H1 (cell line): ENCODE measurements around the gene BCL2. TPM values are rescaled to one million over a fixed set of nuclear protein-coding genes. Genes with fewer than 3 reads are reported as not detected.

ENCODE experiments used
- CTCF ChIA-PET: fragments of 300-600 bp; sonication (Branson Sonifier 250); formaldehyde crosslinking; loops from one replicate; lab custom pipeline; 2021; ENCODE audit not compliant: partially characterized antibody; lab: Charles Lee
- POLR2A ChIA-PET: fragments of 300-600 bp; sonication (Branson Sonifier 250); formaldehyde crosslinking; loops from one replicate; lab custom pipeline; 2021; ENCODE audit warnings: inconsistent platforms; ENCODE audit not compliant: partially characterized antibody; lab: Charles Lee
- DNase-seq, 2 experiments: peaks; one replicate each; pipeline versions ENCODE4 v3.0.0 to v3.0.0-alpha.2; 2010 to 2022; ENCODE audit warnings: low spot score in 2 of 2, low read depth in 1 of 2, mixed read lengths in 1 of 2
- FAIRE-seq: peaks from 2 replicates; lab custom pipeline; 2011; peaks lifted over from hg19 to GRCh38; lab: Jason Lieb, UNC
- H2AFZ ChIP-seq: 2 replicates; pipeline ENCODE4 v1.8.1; 2012; ENCODE audit warnings: low read length, inconsistent platforms
- H2AK5ac ChIP-seq: 2 replicates; pipeline ENCODE4 v1.6.1; 2013; ENCODE audit warnings: low read depth, low read length
- H2BK120ac ChIP-seq: replicated peaks from 2 replicates; pipeline ENCODE3; 2013; ENCODE audit warnings: low read depth, low read length, inconsistent platforms
- H2BK12ac ChIP-seq: 2 replicates; pipeline ENCODE4 v1.6.1; 2013; ENCODE audit warnings: low read depth, low read length
- H2BK15ac ChIP-seq: 2 replicates; pipeline ENCODE4 v1.6.1; 2013; ENCODE audit warnings: low read length
- H2BK20ac ChIP-seq: 2 replicates; pipeline ENCODE4 v1.6.1; 2013; ENCODE audit warnings: low read length
- H2BK5ac ChIP-seq: 2 replicates; pipeline ENCODE4 v1.6.1; 2013; ENCODE audit warnings: low read depth, low read length
- H3K14ac ChIP-seq: 2 replicates; pipeline ENCODE4 v1.6.1; 2013; ENCODE audit warnings: inconsistent platforms; ENCODE audit not compliant: insufficient read length
- H3K18ac ChIP-seq: 2 replicates; pipeline ENCODE4 v1.6.1; 2013; ENCODE audit warnings: low read length; ENCODE audit errors: extremely low read depth
- H3K23ac ChIP-seq: 2 replicates; pipeline ENCODE4 v1.6.1; 2013; ENCODE audit warnings: inconsistent platforms; ENCODE audit not compliant: insufficient read length
- H3K23me2 ChIP-seq: 2 replicates; pipeline ENCODE4 v1.6.1; 2013; ENCODE audit warnings: low read depth, low read length
- H3K27ac ChIP-seq: 2 replicates; pipeline ENCODE4 v1.6.1; 2011; ENCODE audit warnings: low read depth, low read length, inconsistent platforms
- H3K27me3 ChIP-seq, 4 experiments: replicated peaks in 1 of 4; 1 replicate in 1 of 4; 2 replicates in 3 of 4; pipeline versions ENCODE4 v1.6.1 to v1.8.1; 2011 to 2013; ENCODE audit warnings: low read length in 3 of 4, mild to moderate bottlenecking in 3 of 4, inconsistent platforms in 2 of 4, mixed read lengths in 2 of 4, moderate library complexity in 1 of 4; ENCODE audit not compliant: control insufficient read depth in 3 of 4, insufficient read depth in 3 of 4; ENCODE audit errors: extremely low read depth in 1 of 4
- H3K36me3 ChIP-seq, 4 experiments: 2 replicates each; pipeline versions ENCODE4 v1.6.1 to v1.8.1; 2011 to 2013; ENCODE audit warnings: mild to moderate bottlenecking in 4 of 4, low read length in 3 of 4, moderate library complexity in 2 of 4, control low read depth in 1 of 4, inconsistent platforms in 1 of 4; ENCODE audit not compliant: insufficient read depth in 4 of 4, control insufficient read depth in 2 of 4
- H3K4ac ChIP-seq: replicated peaks from 2 replicates; pipeline ENCODE3; 2013; ENCODE audit warnings: low read length, low read depth, mixed read lengths, inconsistent platforms; ENCODE audit not compliant: insufficient read length
- H3K4me1 ChIP-seq, 4 experiments: replicated peaks in 1 of 4; 1 replicate in 1 of 4; 2 replicates in 3 of 4; pipeline versions ENCODE4 v1.6.1 to v1.8.1; 2011 to 2013; ENCODE audit warnings: low read length in 3 of 4, inconsistent platforms in 2 of 4, mixed read lengths in 1 of 4; ENCODE audit not compliant: insufficient read depth in 4 of 4, control insufficient read depth in 3 of 4
- H3K4me2 ChIP-seq, 2 experiments: 2 replicates each; pipeline versions ENCODE4 v1.6.1 to v1.8.1; 2011 to 2013; ENCODE audit warnings: low read depth in 2 of 2, low read length in 2 of 2, control low read depth in 1 of 2, inconsistent platforms in 1 of 2, mild to moderate bottlenecking in 1 of 2; ENCODE audit not compliant: insufficient read depth in 1 of 2
- H3K4me3 ChIP-seq, 4 experiments: fragments of 200-600, 300-600 bp in 1 of 4; sonication (generic), shearing (Covaris generic), sonication (Bioruptor Twin) in 1 of 4; 2 replicates each; pipeline versions ENCODE4 v1.5.1 to v1.8.1; 2011 to 2016; ENCODE audit warnings: low read length in 4 of 4, low read depth in 3 of 4, control low read depth in 2 of 4, inconsistent platforms in 2 of 4, mild to moderate bottlenecking in 2 of 4, mixed read lengths in 1 of 4, moderate library complexity in 1 of 4; ENCODE audit not compliant: insufficient read depth in 2 of 4; ENCODE audit errors: extremely low read depth in 1 of 4
- H3K56ac ChIP-seq: replicated peaks from 2 replicates; pipeline ENCODE3; 2013; ENCODE audit warnings: low read depth, mild to moderate bottlenecking, mixed read lengths, low read length, inconsistent platforms; ENCODE audit not compliant: insufficient read length
- H3K79me1 ChIP-seq: 2 replicates; pipeline ENCODE4 v1.6.1; 2013; ENCODE audit warnings: low read depth, low read length, control low read depth
- H3K79me2 ChIP-seq, 2 experiments: 2 replicates each; pipeline versions ENCODE4 v1.6.1 to v1.8.1; 2012 to 2013; ENCODE audit warnings: low read length in 2 of 2, mild to moderate bottlenecking in 2 of 2, inconsistent platforms in 1 of 2; ENCODE audit not compliant: insufficient read depth in 2 of 2, control insufficient read depth in 1 of 2
- H3K9ac ChIP-seq, 4 experiments: replicated peaks in 1 of 4; 1 replicate in 1 of 4; 2 replicates in 3 of 4; pipeline versions ENCODE4 v1.6.1 to v1.8.1; 2011 to 2013; ENCODE audit warnings: low read depth in 3 of 4, low read length in 3 of 4, control low read depth in 2 of 4, mild to moderate bottlenecking in 2 of 4, moderate library complexity in 2 of 4, inconsistent platforms in 1 of 4; ENCODE audit errors: extremely low read depth in 1 of 4
- H3K9me3 ChIP-seq, 2 experiments: 2 replicates each; pipeline versions ENCODE4 v1.6.1 to v1.8.1; 2012 to 2013; ENCODE audit warnings: mild to moderate bottlenecking in 2 of 2, moderate library complexity in 2 of 2, control low read depth in 1 of 2, inconsistent platforms in 1 of 2, low read depth in 1 of 2, low read length in 1 of 2, mixed read lengths in 1 of 2; ENCODE audit not compliant: insufficient read depth in 2 of 2
- H4K20me1 ChIP-seq, 2 experiments: replicated peaks in 1 of 2; 2 replicates each; pipeline versions ENCODE3 to v1.8.1; 2011 to 2013; ENCODE audit warnings: inconsistent platforms in 2 of 2, low read length in 2 of 2, mild to moderate bottlenecking in 1 of 2; ENCODE audit not compliant: insufficient read depth in 2 of 2, control insufficient read depth in 1 of 2
- H4K5ac ChIP-seq: 2 replicates; pipeline ENCODE4 v1.6.1; 2013; ENCODE audit warnings: low read length, low read depth, mixed read lengths, inconsistent platforms; ENCODE audit not compliant: insufficient read length
- H4K8ac ChIP-seq: 2 replicates; pipeline ENCODE4 v1.8.0; 2013; ENCODE audit warnings: mild to moderate bottlenecking, moderate library complexity, low read length, inconsistent platforms; ENCODE audit not compliant: insufficient read depth; ENCODE audit errors: extremely low read depth
- H4K91ac ChIP-seq: replicated peaks from 2 replicates; pipeline ENCODE3; 2013; ENCODE audit warnings: low read length, mixed read lengths, inconsistent platforms; ENCODE audit not compliant: insufficient read length
- BACH1 ChIP-seq: IDR thresholded peaks from 2 replicates; pipeline ENCODE4 v1.6.1; 2012; ENCODE audit warnings: low read length, improper control_type of control experiment
- BCL11A ChIP-seq, 2 experiments: IDR thresholded peaks; one replicate each; pipeline ENCODE4 v1.6.1; 2011; ENCODE audit warnings: low read depth in 2 of 2, low read length in 2 of 2, mild to moderate bottlenecking in 2 of 2
- BRCA1 ChIP-seq: IDR thresholded peaks from 2 replicates; pipeline ENCODE4 v1.6.1; 2012; ENCODE audit warnings: low read depth, low read length, improper control_type of control experiment
- CBX5 ChIP-seq: fragments of 300-800, 300-1000 bp; sonication (generic); IDR thresholded peaks from 2 replicates; pipeline ENCODE4 v1.7.1; 2016; ENCODE audit warnings: antibody characterized with exemption, low read length, low read depth
- CBX8 ChIP-seq: fragments of 300-800, 300-1000 bp; sonication (generic); IDR thresholded peaks from 2 replicates; pipeline ENCODE4 v1.7.1; 2016; ENCODE audit warnings: low read depth, low read length, borderline replicate concordance
- CHD1 ChIP-seq: IDR thresholded peaks from 2 replicates; pipeline ENCODE4 v1.6.1; 2012; ENCODE audit warnings: low read depth, low read length, improper control_type of control experiment
- CHD2 ChIP-seq: IDR thresholded peaks from 2 replicates; pipeline ENCODE4 v1.6.1; 2012; ENCODE audit warnings: low read length, improper control_type of control experiment
- CREB1 ChIP-seq: IDR thresholded peaks from 2 replicates; pipeline ENCODE4 v1.6.1; 2012; ENCODE audit warnings: inconsistent platforms
- JUND ChIP-seq: IDR thresholded peaks from 2 replicates; pipeline ENCODE4 v1.6.1; 2011; ENCODE audit warnings: mild to moderate bottlenecking, improper control_type of control experiment, low read length
- NANOG ChIP-seq: IDR thresholded peaks from 2 replicates; pipeline ENCODE4 v1.6.1; 2011; ENCODE audit warnings: low read length, low read depth, mild to moderate bottlenecking, inconsistent platforms; ENCODE audit not compliant: insufficient read depth, poor library complexity, severe bottlenecking
- NRF1 ChIP-seq: IDR thresholded peaks from 2 replicates; pipeline ENCODE4 v1.6.1; 2011; ENCODE audit warnings: mild to moderate bottlenecking, low read depth, low read length, improper control_type of control experiment
- SP2 ChIP-seq: IDR thresholded peaks from 2 replicates; pipeline ENCODE4 v1.6.1; 2012; ENCODE audit warnings: mild to moderate bottlenecking, low read length, inconsistent platforms
- SP4 ChIP-seq: IDR thresholded peaks from 2 replicates; pipeline ENCODE4 v1.6.1; 2012; ENCODE audit warnings: low read length, inconsistent platforms
- TCF12 ChIP-seq: IDR thresholded peaks from 2 replicates; pipeline ENCODE4 v1.6.1; 2011; ENCODE audit warnings: low read depth, mild to moderate bottlenecking, low read length
- WGBS, 2 experiments: shearing (Covaris generic) in 1 of 2; methylation state at CpG; one replicate each; pipeline versions ENCODE4 v1.1.6 to v1.1.7; 2013 to 2015; ENCODE audit warnings: low lambda C conversion rate in 2 of 2, mixed read lengths in 2 of 2, inconsistent platforms in 1 of 2, low coverage in 1 of 2, missing lambda C conversion rate in 1 of 2; ENCODE audit not compliant: insufficient replicate concordance in 2 of 2, insufficient coverage in 1 of 2, insufficient read length in 1 of 2; ENCODE audit errors: extremely low coverage in 1 of 2, missing lambda C conversion rate in 1 of 2; 5-methylcytosine and 5-hydroxymethylcytosine counted together
- polyA plus RNA-seq, 7 experiments: library from polyadenylated mRNA; depleted of rRNA in 3 of 7; stranded (reverse) in 5 of 7; unstranded in 2 of 7; fragments of >200 nt in 5 of 7; fragments of 200-250 nt in 2 of 7; gene quantifications; 1 replicate in 5 of 7; 2 replicates in 1 of 7; 4 replicates in 1 of 7; pipeline versions ENCODE4 v1.2.1 to v1.2.3, GENCODE V29; 2011 to 2013; ENCODE audit warnings: missing spikeins in 2 of 7, mixed read lengths in 2 of 7
- total RNA-seq: library from RNA; stranded (reverse); fragmentation: NEBNext Ultra II Directional; extraction: Animal tissue kit (Norgen Biotek cat#: 25700); gene quantifications from 2 replicates; pipeline ENCODE4 v1.2.1, GENCODE V29; 2021
- TF ChIP-seq, protein P1 (sequence below): IDR thresholded peaks from 2 replicates; pipeline ENCODE4 v1.6.1; 2012; ENCODE audit warnings: inconsistent platforms

The BCL2 gene
- total and polyA plus RNA-seq, 2 of the 8 experiments (the other 6 are each of a cell fraction or from before 2014, with no cell fraction given) = 0.59 to 4.5 TPM

GRCh38 chr18:63241760-63242159, 77.8 kb downstream of the BCL2 start:
- Histone ChIP-seq H3K23me2 (no peaks in the 10 kb centered on the region; the same call in 1 of the 2 replicates), H3K23ac (no peak overlapping the region), H3K79me2 (no peaks in the 10 kb centered on the region), H2BK15ac (no peak overlapping the region), H2AFZ (no peak overlapping the region), H3K9ac (no peak overlapping the region), H3K4ac (no peak overlapping the region), H3K36me3 (no peaks in the 10 kb centered on the region), H3K27ac (no peak overlapping the region), H3K9me3 (no peaks in the 10 kb centered on the region), H3K14ac (no peak overlapping the region), H2BK20ac (no peak overlapping the region), H4K8ac (no peak overlapping the region), H3K4me1 (peaks cover 5 to 21% (median 9%) of the 10 kb centered on the region in 4 experiments), H2BK5ac (no peak overlapping the region), H2BK12ac (no peak overlapping the region), H3K79me1 (no peaks in the 10 kb centered on the region), H2BK120ac (no peak overlapping the region), H3K4me2 (no peak overlapping the region), H3K4me3 (no peak overlapping the region), H3K18ac (no peak overlapping the region), H3K56ac (no peak overlapping the region), H2AK5ac (no peak overlapping the region), H4K20me1 (no peaks in the 10 kb centered on the region), H3K27me3 (peaks cover 0 to 2% (median 0%) of the 10 kb centered on the region in 4 experiments; a peak in 1 of 7 replicates), H4K5ac (no peak overlapping the region), H4K91ac (no peak overlapping the region)
- ChIA-PET CTCF (no interaction called here), POLR2A (no interaction called here)
- FAIRE-seq = no peak
- no peak for DNase-seq
- 92% methylated on average over 7 of the region's 7 CpGs; no CpG with 5 or more reads in 1 of the 2 experiments for WGBS, 2 experiments
- TF ChIP-seq BRCA1 (no peak), NANOG (no peak), TCF12 (no peak), CBX5 (no peak), SP4 (no peak), CHD1 (no peak), NRF1 (no peak), CREB1 (no peak), BCL11A (IDR thresholded peaks at IDR 0.05; ENCODE audit: low read depth in 2 of 2, low read length in 2 of 2) (no peak), SP2 (no peak), CBX8 (no peak), CHD2 (no peak), JUND (no peak), BACH1 (no peak)
- TF ChIP-seq, protein P1, sequence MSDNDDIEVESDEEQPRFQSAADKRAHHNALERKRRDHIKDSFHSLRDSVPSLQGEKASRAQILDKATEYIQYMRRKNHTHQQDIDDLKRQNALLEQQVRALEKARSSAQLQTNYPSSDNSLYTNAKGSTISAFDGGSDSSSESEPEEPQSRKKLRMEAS = no peak
